HG03565 (cell line): ENCODE data around the gene UBE2J2.

Source experiments
- ATAC-seq: cut with Tn5 transposase; IDR thresholded peaks from one replicate; pipeline ENCODE4 v1.9.1; 2021; ENCODE audit warnings: mild to moderate bottlenecking, moderate library complexity; ENCODE audit not compliant: unreplicated experiment

Gene UBE2J2

DNA sequence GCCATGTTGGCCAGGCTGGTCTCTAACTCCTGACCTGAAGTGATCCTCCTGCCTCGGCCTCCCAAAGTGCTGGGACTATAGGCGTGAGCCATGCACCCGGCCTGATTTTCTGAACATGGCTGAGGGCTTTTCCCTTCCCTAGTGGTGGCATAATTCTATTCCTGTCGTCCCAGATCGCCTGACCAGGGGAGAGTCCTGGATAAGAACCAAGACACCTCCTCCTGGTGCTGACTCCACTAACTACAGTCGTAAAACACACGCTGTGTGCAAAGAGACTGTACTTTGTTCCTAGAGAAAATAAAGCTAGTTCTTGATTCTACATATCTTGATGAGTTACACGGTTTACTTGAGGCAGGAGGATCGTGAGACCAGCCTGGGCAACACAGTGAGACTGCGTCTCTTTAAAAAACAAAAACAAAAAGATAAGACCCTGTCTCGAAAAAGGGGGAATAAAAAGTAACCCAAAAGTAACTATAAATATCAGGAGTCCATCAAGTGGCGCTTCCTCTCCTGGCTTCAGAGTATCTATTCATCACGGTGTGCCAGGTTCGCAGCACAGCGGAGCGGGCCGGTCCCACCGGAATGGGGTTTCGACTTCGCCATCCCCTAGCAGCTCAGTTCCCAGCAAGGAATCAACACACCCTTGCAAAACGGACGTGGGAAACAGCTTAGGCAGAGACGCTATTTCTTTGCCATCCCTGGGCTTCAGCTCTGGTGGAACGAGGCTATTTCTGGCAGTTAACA, 42.8 kb downstream of the UBE2J2 start:
- ATAC-seq = no peak

DNA sequence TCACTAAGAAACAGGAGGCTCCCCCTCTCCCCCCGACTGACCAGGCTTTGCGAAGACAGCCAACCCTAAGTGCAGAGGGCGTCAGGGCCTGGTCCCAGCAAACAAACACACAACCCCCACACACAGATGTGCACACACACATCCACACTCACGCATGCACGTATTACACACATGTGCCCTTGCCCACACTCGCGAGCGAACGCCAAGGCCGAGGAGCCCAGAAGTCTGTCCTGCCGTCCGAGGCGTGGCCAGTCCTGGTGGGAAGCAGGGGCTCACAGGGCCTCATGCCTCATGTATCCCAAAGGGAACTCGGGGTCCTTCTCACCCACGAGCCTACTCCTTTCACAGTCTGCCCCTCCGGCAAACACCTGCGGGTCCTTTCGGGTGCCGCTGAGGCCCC, 43.9 kb downstream of the UBE2J2 start:
- no peak for ATAC-seq

DNA sequence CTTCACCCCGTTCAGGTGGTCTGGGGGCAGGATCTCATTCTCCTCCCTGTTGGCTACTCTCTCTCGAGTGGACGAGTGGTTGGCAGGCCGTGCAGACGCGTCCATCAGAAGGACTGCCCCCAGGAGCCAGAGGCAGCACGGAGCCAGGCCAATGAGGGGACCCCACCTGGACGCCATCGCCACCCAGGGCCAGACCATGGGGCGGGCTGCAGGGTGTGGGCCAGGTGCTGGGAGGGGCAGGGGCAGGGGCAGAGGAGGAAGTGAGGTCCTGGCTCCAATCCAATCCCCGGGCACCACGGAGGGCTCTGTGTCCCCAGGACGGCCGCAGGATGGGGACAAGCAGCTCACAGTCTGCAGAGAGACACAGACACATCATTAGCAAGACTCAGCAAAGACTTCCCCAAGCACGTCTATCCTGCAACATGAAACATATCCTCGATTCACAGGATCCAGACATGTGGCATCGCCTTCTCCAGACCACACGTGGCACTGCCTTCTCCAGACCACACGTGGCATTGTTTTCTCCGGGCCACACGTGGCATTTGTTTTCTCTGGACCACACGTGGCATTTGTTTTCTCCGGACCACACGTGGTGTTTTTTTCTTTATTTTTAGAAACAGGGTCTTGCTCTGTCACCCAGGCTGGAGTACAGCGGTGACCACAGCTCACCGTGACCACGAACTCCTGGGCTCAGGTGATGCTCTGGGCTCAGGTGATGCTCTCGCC, 44.9 kb downstream of the UBE2J2 start:
- no peak for ATAC-seq

DNA sequence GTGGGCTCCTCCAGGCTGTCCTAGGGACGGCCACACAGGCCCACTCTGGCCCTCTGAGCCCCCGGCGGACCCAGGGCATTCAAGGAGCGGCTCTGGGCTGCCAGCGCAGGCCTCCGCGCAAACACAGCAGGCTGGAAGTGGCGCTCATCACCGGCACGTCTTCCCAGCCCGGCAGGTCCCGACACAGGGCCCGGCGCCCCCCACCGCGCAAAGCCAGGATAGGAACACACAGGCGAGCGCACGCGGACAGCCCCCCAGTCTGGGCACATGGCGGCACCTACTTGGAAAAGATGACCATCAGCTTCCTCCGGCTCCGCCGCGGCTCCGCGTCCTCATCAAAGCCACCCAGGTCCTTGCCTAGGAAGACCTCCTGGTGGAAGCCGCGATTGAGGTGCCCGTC, 45.5 kb downstream of the UBE2J2 start:
- no peak for ATAC-seq

DNA sequence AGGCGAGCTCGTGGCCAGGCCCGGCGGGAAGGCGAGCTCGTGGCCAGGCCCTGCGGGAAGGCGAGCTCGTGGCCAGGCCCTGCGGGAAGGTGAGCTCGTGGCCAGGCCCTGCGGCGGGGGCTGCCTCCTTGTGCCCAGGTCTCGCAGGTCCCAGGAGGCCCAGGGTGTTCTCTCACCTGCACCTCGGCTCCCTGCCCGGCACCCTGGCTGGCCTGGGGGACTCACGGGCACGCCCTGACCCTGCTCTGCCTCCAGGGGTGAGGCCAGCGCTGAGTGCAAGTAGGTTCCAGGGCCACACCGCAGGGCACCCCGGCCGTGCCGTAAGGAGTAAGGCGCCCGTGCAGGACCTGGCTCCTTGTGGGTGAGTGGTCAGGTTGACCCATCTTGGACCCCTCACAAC, 46.3 kb downstream of the UBE2J2 start:
- ATAC-seq = no peak

DNA sequence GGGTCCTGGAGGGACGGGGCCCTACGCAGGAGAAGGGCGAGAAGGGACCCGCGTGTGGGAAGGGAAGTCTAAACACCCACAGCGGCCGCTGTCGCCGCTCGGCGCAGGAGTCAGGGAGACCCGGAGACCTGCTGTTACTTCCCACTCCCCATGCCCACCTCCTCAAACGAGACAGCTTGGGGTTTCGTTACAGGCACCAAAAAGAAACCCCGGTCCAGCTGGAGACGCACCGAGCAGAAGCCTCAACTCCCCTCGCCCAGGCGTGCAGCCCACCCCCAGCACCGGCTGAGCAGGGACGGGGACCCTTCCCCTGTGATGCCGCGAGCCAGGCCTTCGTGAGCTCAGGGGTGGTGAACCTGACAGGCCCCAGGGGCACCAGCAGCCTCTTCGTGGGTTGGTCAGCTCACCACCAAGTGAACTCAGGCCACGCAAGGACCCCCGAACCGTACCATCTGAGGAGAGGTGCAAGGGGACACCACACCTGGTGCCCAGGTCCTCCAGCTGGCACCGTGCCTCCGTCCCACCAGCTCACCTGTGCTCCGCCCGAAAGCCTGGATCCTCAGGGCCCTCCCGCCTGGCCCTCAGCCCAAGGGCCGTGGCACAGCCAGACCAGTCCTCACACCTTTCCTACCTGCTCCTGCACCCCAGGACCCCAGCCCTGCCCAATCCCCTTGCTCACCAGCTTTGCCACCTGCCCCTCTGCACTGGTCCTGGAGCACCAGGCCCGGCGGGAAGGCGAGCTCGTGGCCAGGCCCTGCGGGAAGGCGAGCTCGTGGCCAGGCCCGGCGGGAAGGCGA, 46.9 kb downstream of the UBE2J2 start:
- ATAC-seq = no peak

DNA sequence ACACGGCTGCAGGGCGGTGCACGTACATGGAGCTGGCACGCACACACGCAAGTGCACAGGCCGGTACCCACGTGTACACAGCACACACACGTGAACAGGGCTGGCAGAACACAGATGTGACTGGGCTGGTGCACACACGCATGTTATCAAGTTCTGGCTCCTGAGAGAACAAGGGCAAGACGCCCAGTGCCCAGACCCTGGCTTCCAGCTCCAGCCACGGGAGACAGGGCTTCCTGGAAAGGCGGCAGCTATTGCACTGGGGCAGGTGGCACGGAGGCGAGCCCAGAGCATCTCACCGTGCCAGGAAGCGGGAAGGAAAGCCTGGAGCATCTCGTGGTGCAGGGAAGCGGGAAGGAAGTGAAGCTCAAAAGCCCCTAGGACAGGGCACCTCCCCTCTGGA, 47.7 kb downstream of the UBE2J2 start:
- no peak for ATAC-seq

DNA sequence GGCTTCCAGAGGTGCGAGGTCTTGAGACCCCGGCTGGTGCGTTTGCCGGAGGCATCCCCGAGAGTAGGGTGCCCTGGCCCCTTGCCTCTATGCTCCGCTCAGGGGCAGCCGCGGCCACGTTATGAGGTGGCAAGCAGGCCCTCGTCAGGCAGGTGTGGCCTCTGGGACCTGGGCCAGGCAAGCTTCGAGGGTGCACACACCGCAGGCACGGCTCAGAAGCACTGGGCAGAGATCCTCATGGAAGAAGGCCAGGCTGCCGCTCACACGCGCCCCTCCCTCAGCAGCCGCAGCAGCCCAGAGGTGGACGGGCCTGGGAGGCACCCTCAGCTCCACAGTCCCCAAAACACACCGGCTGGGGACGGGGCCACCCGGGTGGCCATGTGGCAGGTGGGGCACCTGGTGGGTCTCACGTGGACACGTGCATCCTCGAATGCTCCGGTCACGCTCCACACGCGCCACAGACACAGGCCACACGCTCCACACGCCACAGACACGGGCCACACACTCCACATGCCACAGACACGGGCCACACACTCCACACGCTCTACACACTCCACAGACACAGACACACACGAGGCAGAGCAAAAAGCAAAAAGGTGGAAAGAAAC, 48.3 kb downstream of the UBE2J2 start:
- no peak for ATAC-seq

DNA sequence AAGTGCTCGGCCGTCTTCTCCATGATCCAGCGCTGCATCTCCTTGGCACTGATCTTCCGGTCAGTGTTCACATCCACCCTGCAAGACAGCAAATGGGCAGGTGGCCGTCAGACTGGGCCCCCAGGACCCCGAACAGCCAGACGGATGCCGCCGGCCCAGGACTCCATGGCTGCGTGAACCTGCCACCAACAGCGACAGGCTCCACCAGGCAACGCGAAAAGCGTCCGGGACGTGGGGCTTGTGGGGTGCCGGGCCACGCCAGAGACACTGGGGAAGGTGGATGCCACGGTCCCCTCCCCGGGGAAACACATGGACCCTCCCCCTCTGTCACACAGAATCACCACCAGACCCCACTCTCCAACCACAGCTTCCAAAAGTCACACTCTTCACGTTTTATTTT, 49.8 kb downstream of the UBE2J2 start:
- no peak for ATAC-seq

DNA sequence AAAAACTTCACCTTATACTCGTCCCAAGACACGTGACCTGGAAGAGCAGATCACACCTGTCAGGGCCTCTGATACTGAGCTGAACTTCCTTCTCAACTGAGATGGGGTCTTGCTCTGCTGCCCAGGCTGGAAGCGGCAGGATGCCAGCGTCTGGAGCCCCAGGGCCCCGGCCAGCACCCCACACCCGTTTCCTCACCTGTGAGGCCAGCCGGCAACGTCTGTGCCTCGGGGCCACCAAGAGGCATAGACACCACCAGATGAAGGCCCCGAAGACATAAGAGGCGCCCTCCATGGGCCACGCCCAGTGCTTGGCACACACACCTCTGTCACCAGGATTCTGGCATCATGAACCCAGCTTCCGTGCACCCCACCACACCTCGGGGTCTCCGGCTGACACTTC, 50.3 kb downstream of the UBE2J2 start:
- no peak for ATAC-seq

DNA sequence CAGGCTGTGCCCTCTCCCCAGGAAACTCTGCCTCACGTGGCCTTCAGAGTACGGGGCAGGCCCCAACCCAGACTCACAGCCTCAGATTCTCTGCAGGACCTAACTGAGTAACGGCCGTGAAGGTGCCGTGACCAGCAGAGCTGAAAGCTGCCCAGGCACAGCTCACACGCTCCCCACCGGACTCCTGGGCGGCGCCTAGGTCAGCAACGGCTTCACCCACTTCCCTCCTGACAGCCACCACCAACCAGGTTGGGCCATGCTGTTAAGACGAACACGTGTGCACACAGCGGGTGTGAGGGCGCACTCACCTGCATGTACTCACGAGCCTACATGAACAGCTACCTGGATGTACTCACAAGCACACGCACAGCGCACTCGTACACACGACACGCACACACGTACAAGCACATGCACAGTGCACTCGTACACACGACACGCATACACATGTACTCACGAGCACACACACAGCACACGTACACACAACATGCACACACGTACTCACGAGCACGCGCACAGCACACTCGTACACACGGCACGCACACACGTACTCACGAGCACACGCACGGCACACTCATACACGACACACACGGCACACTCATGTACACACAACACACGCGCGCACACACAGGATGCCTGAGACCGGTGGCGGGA, 51.0 kb downstream of the UBE2J2 start:
- ATAC-seq = no peak

DNA sequence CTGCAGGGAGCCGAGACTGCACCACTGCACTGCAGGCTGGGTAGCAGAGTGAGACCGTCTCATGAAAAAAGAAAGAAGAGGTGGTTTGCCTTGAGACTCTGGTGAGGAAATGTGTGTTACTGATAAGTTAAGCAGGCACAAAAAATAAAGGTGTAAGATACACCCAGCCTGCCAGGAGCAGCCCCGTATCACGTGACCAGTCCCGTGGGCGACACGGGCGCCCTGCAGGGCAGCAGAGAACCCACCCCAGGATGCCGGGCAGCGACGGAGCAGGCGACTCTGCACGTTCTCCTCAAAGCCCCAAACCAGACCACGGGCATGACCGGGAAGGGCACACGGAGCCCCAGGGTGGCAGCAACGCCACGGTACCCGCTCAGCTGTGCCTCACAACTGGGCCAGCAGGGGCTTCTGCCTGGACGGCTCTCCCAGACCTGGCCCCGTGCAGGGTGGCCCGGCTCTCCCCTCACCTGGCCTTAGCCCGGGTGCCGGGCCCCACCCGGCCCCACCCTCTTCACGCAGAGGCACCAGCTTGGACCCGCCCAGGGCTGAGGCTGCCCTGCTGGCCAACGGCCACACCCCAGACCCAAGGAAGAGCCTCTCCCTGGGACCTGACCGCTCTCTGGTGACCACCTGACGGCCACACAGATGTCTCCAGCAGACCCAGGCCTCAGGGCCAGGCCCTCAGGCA, 51.6 kb downstream of the UBE2J2 start:
- ATAC-seq = no peak

DNA sequence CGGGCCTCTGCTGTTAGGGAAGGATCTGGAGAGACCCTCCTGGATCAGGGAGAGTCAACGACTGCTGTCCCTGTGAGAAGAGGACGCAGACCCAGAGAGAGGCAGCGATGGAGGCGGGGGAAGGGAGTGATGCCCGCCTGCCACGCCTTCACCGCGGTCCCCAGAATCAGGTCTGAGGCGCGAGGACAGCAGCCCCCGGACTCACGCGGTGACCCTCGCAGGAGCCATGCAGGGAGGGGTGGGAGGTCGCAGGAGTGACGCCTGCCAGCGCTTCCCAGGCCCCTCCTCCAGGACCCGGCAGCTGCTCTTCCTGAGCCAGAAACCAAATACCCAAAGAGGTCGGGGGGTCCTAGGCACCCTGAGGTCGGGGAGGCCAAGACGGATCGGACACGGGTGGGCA, 53.5 kb downstream of the UBE2J2 start:
- ATAC-seq = no peak

DNA sequence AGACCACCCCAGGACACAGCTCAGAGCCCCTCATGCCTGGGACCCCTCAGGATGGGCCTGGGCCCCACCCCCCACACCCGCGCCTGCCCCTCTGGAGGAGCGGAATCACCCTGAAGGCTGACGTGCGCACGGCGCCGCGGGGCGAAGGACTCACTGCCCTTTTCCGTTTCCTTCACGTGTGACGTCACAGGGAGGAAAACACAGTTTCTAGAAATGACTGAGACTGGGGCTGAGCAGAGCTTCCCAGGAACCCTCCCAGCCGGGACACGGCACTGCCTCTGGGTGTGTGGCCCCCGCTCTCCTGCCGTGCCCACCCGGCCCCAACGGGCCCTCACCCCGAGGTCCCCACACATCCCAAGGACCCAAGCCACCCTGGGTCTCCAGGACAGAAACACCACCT, 54.3 kb downstream of the UBE2J2 start:
- ATAC-seq = no peak

DNA sequence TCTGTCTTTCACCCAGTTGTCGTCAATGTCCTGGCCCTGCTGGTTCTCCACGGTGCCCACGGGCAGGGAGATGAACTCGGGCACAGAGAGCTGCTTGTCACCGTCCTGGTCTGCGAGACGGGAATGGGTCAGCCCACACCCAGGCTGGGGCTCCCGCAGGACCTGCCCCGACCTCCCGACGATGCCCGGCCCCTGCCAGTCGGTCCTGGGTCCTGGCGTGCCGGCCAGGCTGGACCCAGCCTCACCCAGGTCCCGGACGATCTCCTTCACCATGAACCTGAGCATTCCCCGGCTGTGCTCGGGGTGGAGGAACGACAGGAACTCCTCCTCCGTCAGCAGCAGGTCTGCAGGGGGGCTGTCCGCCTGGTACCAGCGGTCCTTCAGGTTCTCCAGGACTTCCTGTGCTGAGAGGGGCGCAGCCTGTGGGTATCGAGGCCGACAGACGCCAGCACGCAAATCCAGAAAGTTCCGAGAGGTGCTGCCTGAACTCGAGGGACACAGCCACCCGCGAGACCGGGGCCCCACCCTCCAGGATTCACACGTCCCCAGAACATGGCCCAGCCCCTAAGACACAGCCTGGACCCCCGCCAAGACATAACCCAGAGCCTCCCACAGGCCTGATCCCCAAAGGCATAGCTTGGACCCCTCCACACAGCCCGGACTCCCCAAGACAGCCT, 55.0 kb downstream of the UBE2J2 start:
- no peak for ATAC-seq

DNA sequence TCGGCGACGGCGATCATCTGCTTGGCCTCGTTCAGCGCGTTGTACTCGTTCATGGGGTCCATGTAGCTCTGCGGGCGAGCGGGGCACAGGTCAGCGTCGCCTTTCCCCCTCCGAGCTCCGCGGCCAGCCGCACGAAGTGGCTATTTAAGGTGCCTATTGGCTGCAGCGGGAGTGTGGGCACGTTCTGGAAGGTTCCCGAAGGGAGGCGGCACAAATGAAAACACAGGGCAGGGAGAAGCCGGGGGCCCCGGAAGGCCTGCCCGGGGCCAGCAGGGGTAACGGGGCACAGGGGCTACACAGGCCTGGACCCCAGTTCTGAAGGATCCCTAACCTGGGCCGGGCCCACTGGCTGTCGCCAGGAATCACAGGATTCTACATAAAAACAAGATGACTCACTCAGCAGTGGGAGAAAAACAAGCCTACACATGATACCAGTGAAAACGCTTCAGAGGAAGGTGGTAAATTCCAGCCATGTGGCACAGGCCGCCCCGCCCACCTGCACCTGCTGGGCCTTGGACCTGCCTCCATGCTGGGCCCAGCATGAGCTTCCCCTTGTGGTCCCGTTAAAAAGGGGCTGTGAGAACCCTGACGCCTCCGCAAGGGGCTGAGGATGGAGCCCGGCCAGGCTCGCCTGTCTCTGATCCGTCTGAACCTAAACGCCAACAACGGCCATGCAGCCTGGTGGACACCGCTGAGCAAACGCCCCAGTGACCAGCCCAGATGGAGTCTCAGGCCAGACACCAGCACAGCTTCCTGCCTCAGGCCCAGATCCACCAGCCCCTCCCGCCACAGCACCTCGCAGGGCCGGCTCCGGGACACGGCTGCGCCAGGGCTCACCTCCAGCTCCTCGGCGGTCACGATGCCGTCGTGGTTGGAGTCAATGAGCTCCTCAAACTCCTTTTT, 55.8 kb downstream of the UBE2J2 start:
- no peak for ATAC-seq

DNA sequence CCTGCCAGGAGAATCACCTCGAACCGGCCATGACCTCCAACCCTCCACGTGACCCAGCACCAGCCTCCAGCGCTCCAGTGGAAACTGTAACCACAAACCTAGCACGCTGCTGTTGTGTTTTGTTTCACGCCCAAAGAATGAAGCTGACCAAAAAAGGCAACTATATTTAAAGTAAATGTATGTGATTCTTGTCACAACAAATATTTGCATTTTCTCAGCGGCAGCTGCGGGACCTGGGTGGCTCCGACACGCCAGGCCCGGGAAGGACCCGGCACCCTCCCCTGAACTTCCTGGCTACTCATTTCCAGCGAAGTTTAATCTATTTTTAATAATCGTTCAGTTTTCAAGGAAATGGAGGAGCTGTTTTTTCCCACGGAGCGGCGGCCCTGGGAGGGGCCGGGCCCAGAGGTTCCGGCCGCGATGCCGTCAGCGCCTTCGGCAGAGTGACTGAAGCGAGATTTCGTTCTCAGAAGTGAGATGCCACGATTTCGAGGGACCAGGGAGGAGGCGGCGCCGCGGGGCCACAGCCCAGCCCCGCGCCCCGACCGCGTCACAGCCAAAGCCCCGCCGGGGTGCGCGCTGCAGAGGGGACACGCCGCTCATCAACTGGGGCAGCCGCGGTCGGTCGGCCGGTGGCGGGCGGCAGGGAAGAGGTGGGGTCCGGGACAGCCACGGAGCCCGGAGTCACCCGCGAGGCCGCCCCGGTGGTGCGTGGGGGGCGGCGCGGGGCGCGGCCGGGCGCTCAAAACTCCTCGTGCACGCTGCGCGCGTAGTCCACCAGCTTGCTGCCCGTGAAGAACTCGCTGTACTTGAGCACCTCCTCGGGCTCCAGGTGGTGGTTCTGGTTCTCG, 56.7 kb downstream of the UBE2J2 start:
- ATAC-seq = no peak
